Occipital lobe (tissue), 3 donors: ENCODE results near the gene UBTFL1. TPM values are rescaled to one million over a fixed set of nuclear protein-coding genes. Genes with fewer than 3 reads are reported as not detected.
"Not testable (repeated sequence)": the region's sequence is repeated elsewhere in the genome, so short reads cannot be mapped to it uniquely, and the experiment has no call there.

Experiments used
- DNase-seq: peaks from one replicate; lab custom pipeline; 2025; lab: John Stamatoyannopoulos, UW
- small RNA-seq: library from RNA; depleted of rRNA; stranded (forward); fragments of <200 nt; gene quantifications from one replicate; pipeline ENCODE3, GENCODE V24; 2014
- total RNA-seq: library from RNA; depleted of rRNA; stranded (reverse); fragments of >200 nt; gene quantifications from one replicate; pipeline ENCODE4 v1.2.3, GENCODE V29; 2014

The UBTFL1 gene, protein sequence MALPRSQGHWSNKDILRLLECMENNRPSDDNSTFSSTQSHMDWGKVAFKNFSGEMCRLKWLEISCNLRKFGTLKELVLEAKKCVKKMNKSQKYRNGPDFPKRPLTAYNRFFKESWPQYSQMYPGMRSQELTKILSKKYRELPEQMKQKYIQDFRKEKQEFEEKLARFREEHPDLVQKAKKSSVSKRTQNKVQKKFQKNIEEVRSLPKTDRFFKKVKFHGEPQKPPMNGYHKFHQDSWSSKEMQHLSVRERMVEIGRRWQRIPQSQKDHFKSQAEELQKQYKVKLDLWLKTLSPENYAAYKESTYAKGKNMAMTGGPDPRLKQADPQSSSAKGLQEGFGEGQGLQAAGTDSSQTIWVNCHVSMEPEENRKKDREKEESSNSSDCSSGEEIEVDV
- total RNA-seq: not detected

- DNase-seq: not testable (repeated sequence)
These were observed at the start of gene UBTFL1 for GRCh38 chr11:90085650-90086049. UBTFL1 (plus strand) TSS chr11:90085950; CDS start chr11:90085950, 0 bp downstream.

DNA sequence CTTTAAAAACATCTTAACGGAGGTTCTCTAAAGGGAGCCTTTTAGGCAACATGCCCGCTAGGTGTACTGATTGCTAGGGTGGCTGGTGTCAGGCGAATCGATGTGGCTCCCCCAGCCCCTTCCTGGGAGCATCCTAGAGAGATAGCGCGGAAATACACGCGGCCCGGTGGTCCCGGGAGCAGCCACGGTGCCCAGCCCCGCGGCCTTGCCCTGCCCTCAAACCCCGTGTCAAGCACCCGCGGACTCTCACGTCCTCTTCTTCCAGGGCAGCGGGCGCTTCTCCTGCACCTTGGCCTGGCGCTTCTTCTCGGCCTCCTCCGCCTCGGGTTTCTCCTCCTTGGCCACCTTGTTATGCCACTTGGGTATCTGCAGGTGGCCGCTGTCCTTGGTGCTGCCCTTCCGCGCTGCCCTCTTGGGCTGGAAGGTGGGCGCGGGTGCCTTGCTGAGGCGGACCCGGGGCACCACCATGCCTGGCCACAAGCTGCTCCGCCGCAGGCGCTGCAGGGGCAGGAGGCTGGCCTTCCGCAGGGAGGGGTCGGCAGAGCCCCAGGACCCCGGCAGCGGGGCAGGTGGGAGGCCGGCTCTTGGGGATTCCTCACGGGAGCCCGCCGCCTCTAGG, 34.0 kb upstream of the UBTFL1 start:
- DNase-seq: not testable (repeated sequence)

- DNase-seq: not testable (repeated sequence)
These were observed 33.4 kb upstream of the UBTFL1 start for GRCh38 chr11:90052311-90052710.

DNA sequence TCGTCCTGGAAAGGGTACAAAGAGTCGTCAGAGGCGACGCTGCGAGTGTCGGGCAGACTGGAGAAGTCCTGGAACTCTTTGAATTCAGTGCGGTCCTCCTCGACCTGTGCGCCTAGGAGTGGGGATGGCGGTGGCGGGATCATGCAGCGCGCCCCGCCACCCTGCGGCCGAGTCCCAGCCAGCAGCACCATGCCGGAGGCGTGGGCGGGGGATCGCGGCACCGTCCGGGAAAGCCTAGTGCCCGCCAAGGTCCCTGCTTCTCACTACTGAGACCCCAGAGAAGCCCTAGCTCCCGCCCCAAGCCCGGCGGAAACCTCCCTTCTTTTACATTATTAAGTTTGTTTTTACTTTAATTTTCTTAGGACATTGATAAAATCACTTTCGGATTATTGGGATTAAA, 32.2 kb upstream of the UBTFL1 start:
- not testable (repeated sequence) for DNase-seq

DNA sequence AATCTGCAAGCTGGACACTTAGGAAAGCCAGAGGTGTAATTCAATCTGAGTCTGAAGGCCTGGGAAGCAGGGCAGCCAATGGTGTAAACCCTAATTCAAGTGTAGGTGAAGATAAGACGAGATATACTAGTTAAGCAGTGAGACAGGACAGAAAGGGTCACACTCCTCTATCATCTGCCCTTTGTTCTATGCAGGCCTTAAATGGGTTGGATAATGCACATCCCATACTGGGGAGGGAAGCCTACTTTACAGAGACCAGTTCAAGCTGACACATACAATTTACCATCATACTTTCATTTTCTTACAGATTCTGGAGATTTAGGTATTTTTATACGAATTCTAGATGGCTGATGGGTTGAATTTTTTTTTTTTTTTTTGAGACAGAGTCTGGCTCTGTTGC, 3.0 kb downstream of the UBTFL1 start:
- not testable (repeated sequence) for DNase-seq

DNA sequence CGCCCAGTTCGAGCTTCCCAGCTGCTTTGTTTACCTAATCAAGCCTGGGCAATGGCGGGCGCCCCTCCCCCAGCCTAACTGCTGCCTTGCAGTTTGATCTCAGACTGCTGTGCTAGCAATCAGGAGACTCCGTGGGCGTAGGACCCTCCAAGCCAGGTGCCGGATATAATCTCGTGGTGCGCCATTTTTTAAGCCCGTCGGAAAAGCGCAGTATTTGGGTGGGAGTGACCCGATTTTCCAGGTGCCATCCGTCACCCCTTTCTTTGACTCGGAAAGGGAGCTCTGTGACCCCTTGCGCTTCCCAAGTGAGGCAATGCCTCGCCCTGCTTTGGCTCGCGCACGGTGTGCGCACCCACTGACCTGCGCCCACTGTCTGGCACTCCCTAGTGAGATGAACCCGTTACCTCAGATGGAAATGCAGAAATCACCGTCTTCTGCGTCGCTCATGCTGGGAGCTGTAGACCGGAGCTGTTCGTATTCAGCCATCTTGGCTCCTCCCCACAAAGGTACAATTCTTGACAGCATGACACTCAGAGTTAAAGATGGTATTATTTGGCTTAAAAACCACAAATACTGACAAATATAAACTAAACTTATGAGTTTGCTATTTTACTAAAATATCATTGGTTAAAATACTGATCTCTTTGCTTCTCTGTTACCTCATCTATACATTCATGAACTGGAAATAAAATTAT, 9.6 kb downstream of the UBTFL1 start:
- not testable (repeated sequence) for DNase-seq

DNA sequence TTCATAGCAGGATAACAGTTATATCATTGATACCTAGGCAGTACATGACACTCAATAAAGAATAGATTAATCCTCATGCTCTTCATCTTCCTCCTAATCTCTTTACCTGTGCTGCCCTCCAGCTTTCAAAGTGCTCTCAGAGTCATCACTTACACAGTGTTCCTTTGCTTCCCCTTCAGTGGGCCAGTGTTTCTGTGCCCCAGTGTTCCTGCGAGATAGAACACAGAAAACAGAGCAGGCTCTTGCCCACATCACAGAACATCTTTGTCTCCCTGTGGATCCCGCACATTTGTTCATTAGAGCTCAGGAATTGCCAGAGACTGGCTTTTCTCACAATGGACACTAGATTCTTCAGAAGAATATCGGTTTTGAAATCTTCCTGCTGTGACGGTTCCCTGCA, 12.5 kb downstream of the UBTFL1 start:
- DNase-seq: peak; percentile 10

- DNase-seq: no peak
These were observed 14.7 kb downstream of the UBTFL1 start for GRCh38 chr11:90100431-90100830.

DNA sequence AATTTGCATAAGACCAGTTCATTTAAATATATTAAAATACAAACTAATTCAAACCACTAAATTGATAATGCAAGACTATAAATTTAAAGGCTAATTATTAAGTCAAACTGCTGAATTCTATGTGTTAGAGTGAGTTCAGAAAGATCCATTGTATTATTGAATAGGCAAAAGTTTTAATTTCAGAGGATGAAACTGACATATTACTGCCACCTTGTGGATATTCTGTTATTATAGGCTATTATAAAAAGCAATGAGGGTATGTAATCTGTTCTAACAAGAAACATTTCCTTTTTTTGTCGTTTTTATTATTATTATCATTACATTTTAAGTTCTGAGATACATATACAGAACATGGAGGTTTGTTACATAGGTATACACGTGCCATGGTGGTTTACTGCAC, 27.8 kb downstream of the UBTFL1 start:
- DNase-seq: no peak

- DNase-seq: no peak
These were observed 34.4 kb downstream of the UBTFL1 start for GRCh38 chr11:90120191-90120590.

- no peak for DNase-seq
These were observed 38.6 kb downstream of the UBTFL1 start for GRCh38 chr11:90124371-90124770.

DNA sequence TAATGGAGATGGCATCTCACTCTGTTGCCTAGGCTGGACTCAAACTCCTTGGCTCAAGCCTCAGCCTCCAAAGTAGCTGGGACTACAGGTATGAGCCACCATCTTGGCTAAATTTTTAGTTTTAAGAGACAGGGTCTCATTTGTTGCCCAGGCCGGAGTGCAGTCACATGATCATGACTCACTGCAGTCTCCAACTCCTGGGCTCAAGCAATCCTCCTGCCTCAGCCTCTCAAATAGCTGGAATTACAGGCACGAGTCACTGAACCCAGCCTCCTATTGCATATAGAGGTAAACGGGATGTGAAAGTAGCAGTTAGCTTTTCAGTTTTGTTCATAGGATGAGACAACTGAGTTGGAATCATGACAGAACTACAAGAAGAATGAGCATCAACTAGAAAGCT, 39.2 kb downstream of the UBTFL1 start:
- DNase-seq: no peak

- DNase-seq: no peak
These were observed 48.1 kb downstream of the UBTFL1 start for GRCh38 chr11:90133560-90134477.

GRCh38 chr11:90134478-90135003, 48.8 kb downstream of the UBTFL1 start, which contains the start of gene NAALAD2:
NAALAD2 (plus strand) TSS chr11:90134663; CDS start chr11:90134759, 96 bp downstream.
- DNase-seq: peak; percentile 35

DNA sequence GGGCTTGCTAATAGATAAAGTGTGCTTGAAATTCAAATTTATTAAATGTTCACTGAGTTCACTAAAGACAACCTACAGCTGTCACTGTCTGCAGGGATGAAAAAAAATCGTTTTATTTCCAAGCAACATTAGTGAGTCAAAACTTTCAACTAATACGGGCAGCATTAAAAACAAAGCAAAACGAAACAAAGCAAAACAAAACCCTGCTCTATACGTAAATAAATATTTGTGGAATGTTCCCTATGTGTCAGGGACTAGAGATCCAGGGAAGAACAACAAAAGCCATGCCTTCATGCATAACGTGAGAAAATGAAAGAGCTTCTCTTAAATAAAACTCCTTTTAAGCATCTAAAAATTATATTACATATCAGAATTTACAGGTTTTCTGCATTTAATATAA, 49.3 kb downstream of the UBTFL1 start:
- no peak for DNase-seq

Small RNA genes lying within 50 kb of the gene (small RNA-seq; reads per million reads assigned to genes)
- gene AP000827.1 (not detected), gene RF00275 (not detected)

Other genes starting within 250 kb of the UBTFL1 start
- gene TRIM64B, start 207.5 kb upstream of the UBTFL1 start, total RNA-seq: not detected
- gene TRIM49D1, start 163.7 kb upstream of the UBTFL1 start, total RNA-seq: not detected
- gene TRIM49D2, start 161.9 kb upstream of the UBTFL1 start, total RNA-seq: not detected
- not detected for gene TRIM64, start 119.9 kb upstream of the UBTFL1 start, total RNA-seq
- not detected for gene TRIM49C, start 54.8 kb upstream of the UBTFL1 start, total RNA-seq
- gene NAALAD2, start 48.7 kb downstream of the UBTFL1 start, total RNA-seq: 5.3 TPM
- 68.9 TPM for gene CHORDC1, start 137.1 kb downstream of the UBTFL1 start, total RNA-seq